ENCODE data around the gene NHP2.
"Not testable (repeated sequence)": the region's sequence is repeated elsewhere in the genome, so short reads cannot be mapped to it uniquely, and the experiment has no call there.

Gene NHP2

DNA sequence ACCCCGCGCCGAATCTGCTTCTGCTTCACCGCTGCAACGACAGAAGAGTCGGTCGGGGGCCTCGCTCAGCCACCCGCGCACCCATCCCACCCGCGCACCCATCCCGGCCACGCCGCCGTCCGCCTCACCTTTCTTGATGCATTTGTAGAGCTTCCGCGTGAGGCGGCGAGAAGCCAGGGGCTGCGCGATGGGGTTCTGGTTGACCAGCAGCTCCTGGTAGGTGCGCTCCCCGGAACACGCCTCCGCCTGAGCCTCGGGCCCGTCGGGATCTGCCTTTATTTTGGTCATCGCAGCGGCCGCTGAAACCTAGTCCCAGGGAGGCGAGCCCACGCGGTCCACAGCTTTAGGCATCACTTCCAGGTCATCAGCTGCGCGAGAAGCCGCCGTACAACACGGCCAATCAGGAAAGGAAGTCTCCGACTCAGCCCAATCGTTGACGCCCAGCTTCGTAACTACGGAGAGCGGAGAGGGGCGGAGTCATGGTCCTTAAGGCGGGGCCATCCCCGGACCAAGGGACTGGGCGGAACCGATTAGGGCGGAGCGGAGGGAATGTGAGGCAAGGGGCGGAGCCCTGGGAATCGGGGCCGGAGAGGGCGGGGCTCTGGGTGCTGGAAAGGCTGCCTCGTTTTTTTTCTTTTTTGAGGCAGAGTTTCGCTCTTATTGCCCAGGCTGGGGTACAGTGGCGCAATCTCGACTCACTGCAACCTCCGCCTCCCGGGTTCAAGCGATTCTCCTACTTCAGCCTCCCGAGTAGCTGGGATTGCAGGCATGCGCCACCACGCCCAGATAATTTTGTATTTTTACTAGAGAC lies at the start of gene NHP2:
Gene NHP2, minus strand, starts transcription at position 356 of the 811 bp plus-strand sequence. Its CDS starts 68 bp downstream, at position 288.
- DNase-seq, result peak; percentile 97 to 98

GRCh38 chr5:178202541-178202940 lies 48.9 kb upstream of the NHP2 start:
- DNase-seq, result no peak

- DNase-seq, result no peak
Measured at GRCh38 chr5:178201927-178202235, 48.2 kb upstream of the NHP2 start.

- DNase-seq, result no peak
Measured at GRCh38 chr5:178201221-178201926, 47.7 kb upstream of the NHP2 start.

DNA sequence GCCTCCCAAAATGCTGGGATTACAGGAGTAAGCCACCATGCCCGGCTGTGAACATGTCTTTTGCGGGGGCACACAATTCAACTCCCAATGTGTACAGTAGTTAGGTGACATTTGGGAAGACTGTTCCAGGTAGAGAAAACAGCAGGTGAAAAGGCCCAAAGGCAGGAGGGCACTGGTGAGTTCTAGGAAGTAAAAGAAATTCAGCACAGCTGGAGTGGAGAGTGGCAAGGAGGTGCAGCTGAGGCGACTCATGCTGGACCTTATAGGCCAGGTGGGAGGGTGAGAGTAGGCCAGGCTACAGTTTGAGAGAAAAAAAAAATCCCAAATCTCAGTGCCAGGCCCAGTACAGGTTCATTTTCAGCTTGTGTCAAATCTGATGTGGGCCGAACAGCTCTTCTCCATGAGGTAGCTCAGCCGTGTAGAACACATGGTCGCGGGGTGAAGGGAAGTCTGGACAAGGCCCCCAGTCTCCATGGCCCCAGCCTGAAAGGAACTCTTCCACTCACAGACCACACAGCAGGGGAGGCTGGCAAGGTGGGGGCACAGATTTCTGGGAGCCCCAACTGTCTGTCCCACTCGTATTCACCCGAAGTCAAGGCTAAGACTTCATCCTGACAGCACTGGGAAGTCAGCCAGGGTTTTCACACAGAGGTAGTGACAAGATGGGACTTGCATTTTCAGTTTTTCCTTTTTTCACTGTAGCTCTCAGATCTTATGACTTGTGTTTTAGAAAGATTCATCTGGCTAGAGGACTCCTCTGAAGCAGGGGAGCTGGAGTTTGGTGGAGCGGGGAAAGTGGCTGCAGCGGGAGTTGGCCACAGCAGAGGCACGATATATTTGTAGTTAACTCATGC lies 46.1 kb upstream of the NHP2 start:
- DNase-seq, result no peak

GRCh38 chr5:178198706-178199105 lies 45.0 kb upstream of the NHP2 start:
- DNase-seq, result no peak

- DNase-seq, result not testable (repeated sequence)
Measured at GRCh38 chr5:178198151-178198550, 44.5 kb upstream of the NHP2 start.

- no peak for DNase-seq
Measured at GRCh38 chr5:178196986-178197385, 43.3 kb upstream of the NHP2 start.

DNA sequence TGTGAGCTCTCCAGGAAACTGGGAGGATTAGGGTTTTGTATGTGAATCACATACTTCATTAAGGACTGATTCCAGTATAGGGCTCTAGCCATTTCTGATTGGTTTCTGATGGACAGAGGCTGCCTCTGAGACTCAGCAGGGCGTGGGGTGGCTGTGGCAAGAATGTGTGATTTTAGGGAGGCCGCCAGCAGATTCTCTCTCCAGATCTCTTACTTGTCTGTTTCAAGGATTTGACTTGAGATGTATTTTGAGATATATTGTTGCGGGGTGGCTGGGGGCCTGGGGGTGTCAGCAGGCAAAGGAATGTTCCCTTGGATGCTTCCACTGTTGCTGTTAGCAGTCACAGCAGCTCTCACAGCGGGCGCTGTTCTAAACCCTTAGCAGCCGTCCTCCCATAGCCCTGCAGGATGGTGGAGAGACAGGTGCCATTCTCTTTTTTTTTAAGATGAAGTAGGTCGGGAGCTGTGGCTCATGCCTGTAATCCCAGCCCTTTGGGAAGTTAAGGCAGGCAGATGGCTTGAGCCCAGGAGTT lies 42.7 kb upstream of the NHP2 start:
- DNase-seq, result no peak

- no peak for DNase-seq
Measured at GRCh38 chr5:178194026-178194425, 40.3 kb upstream of the NHP2 start.

- DNase-seq, result no peak
Measured at GRCh38 chr5:178193251-178193809, 39.6 kb upstream of the NHP2 start.

DNA sequence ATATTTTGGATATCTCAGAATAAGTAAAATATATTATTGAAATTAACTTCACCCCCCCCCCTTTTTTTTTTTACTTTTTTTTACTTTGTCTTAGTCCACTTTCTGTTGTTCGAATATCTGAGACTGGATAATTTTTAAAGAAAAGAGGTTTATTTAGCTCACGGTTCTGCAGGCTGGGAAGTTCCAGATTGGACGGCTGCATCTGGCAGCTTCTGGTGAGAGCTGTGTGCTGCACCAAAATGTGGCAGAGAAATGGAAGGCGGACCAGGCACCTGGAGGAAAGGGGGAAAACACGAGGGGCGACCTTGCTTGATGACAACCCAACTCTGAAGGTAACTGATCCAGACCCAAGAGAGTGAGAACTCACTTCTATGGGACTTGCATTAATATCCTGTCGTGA lies 39.1 kb upstream of the NHP2 start:
- no peak for DNase-seq

DNA sequence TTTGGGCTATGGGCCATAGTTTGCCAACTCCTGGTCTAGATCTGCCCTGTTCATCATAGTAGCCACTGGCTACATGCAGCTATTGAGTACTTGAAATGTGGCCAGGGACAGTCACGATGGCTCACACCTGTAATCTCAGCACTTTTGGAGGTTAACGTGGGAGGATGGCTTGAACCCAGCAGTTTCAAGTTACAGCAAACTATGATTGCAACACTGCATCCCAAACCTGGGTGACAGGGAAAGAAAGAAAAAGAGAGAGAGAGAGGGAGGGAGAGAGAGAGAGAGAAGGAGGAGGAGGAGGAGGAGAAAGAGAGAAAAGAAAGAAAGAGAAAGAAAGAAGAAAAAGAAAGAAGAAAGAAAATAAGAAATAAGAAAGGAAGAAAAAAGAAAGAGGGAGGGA lies 38.6 kb upstream of the NHP2 start:
- no peak for DNase-seq

DNA sequence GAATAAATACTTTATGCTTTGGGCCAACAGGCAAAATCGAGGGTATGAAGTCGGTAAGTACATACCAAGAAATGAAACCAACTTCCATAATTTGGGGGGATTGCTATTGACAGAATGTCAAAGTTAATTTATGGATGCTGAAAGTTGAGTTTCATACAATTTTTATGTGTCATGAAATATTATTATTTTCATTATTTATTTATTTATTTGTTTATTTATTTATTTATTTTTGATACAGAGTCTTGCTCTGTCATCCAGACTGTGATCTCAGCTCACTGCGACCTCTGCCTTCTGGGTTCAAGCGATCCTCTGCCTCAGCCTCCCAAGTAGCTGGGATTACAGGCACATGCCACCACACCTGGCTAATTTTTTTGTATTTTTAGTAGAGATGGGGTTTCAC lies 38.0 kb upstream of the NHP2 start:
- no peak for DNase-seq

GRCh38 chr5:178189433-178189832 lies 35.7 kb upstream of the NHP2 start:
- no peak for DNase-seq

GRCh38 chr5:178187014-178187413 lies 33.3 kb upstream of the NHP2 start, which contains the start of gene GMCL2:
Gene GMCL2 (minus strand): TSS chr5:178187371. CDS start chr5:178187299, 72 bp downstream.
- no peak for DNase-seq

- no peak for DNase-seq
Measured at GRCh38 chr5:178186427-178186826, 32.7 kb upstream of the NHP2 start.

GRCh38 chr5:178182158-178182876 lies 28.6 kb upstream of the NHP2 start:
- no peak for DNase-seq

- no peak for DNase-seq
Measured at GRCh38 chr5:178180141-178180863, 26.6 kb upstream of the NHP2 start.

DNA sequence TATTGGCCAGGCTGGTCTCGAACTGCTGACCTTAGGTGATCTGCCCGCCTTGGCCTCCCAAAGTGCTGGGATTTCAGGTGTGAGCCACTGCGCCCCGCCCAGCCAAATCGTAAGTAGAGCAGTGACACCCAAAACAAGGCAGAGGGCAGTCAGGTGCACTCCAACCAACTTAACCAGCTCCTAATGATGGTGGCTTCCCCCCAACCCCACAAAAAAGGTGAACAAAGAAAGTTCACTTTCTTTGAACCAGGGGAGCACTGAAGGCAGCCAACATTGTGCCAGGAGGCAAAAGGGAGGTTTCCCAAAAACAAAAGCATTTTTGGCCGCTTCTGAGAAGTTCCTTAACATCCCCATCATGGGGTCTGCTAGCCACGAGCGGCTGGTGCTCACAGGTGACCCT lies 23.9 kb upstream of the NHP2 start:
- DNase-seq, result no peak

DNA sequence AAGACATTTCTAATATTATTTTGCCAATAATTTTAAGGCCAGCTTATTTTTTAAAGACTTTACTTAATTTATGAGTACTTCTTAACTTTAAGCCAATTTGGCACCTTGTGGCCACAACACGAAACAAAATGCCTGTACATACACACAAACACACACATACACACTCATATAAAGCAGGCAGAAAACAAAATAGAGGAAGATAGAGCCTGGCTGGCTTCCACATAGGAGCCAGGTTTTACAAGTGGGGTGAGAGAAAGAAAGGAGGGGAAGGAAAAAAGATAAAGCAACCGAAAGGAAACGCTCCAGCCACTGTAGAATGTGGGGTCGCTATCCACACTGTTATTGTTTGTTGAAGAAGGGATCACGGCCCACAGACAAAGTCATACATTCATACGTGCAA lies 23.1 kb upstream of the NHP2 start:
- no peak for DNase-seq
